Upper lobe of left lung (tissue), 6 donors: Measurements from ENCODE around the gene GCC2. TPM values are rescaled to one million over a fixed set of nuclear protein-coding genes. Genes with fewer than 3 reads are reported as not detected.
"Not testable (repeated sequence)": the region's sequence is repeated elsewhere in the genome, so short reads cannot be mapped to it uniquely, and the experiment has no call there.

ENCODE experiments used
- ATAC-seq, 2 donors: fragments of 200-7000 bp; cut with Tn5 transposase; one replicate each; pipeline ENCODE4 v1.9.1; 2022; ENCODE audit warnings: mild to moderate bottlenecking in 2 of 2, moderate library complexity in 2 of 2; ENCODE audit not compliant: low FRiP score in 2 of 2
- DNase-seq, 2 donors: peaks; one replicate each; pipeline ENCODE4 v3.0.0-alpha.2; 2019 to 2020
- H3K27ac ChIP-seq, 4 donors: fragments of 200-600 bp; sonication (generic); one replicate each; pipeline ENCODE4 v1.5.1; 2016 to 2019
- H3K27me3 ChIP-seq, 4 donors: fragments of 200-600 bp; sonication (generic); one replicate each; pipeline ENCODE4 v1.5.1; 2017 to 2019
- H3K36me3 ChIP-seq, 4 donors: fragments of 200-600 bp; sonication (generic); one replicate each; pipeline ENCODE4 v1.5.1; 2016 to 2019
- H3K4me1 ChIP-seq, 4 donors: fragments of 200-600 bp; sonication (generic); one replicate each; pipeline ENCODE4 v1.5.1; 2018 to 2019
- H3K4me3 ChIP-seq, 4 donors: fragments of 200-600 bp; sonication (generic); one replicate each; pipeline ENCODE4 v1.5.1; 2017 to 2019; ENCODE audit warnings: mild to moderate bottlenecking in 2 of 4, moderate library complexity in 1 of 4
- H3K9me3 ChIP-seq, 4 donors: fragments of 200-600 bp; sonication (generic); one replicate each; pipeline ENCODE4 v1.5.1; 2018 to 2019
- EP300 ChIP-seq, 4 donors: sonication (generic); formaldehyde crosslinking; IDR thresholded peaks; one replicate each; pipeline ENCODE4 v1.5.1; 2017; ENCODE audit warnings: antibody characterized with exemption in 4 of 4, control low read depth in 2 of 4
- POLR2A ChIP-seq, 4 donors: fragments of 450-650 bp; IDR thresholded peaks; one replicate each; pipeline ENCODE4 v1.5.1; 2016 to 2017; ENCODE audit warnings: antibody characterized with exemption in 4 of 4, mild to moderate bottlenecking in 2 of 4
- POLR2AphosphoS5 ChIP-seq, 2 donors: sonication (generic); formaldehyde crosslinking; IDR thresholded peaks; one replicate each; pipeline ENCODE4 v1.5.1; 2017; ENCODE audit warnings: antibody characterized with exemption in 2 of 2
- whole genome bisulfite sequencing, 2 donors: methylation state at CpG; one replicate each; pipeline ENCODE4 v1.1.5; 2017 to 2018; 5-methylcytosine and 5-hydroxymethylcytosine counted together
- total RNA-seq, 6 donors: library from RNA; depleted of rRNA in 4 of 6; stranded (reverse); fragments of >200 nt in 4 of 6; gene quantifications; one replicate each; pipeline versions ENCODE4 v1.1.0 to v1.2.1, GENCODE V29; 2016 to 2021
- TF ChIP-seq, protein P1 (sequence below), 6 experiments: fragments of 450-650 bp in 4 of 6; fragments of 200-600 bp in 2 of 6; sonication (generic) in 2 of 6; IDR thresholded peaks; one replicate each; pipeline ENCODE4 v1.5.1; 2016 to 2019; ENCODE audit warnings: antibody characterized with exemption in 6 of 6
- donor health status: DM: no; HTN: no; CAD: no; lungs with moderate emphysema.
- donor health status: DM: no; HTN: yes; CAD: no; lungs with severe emphysema.

The GCC2 gene
- total RNA-seq, 6 donors from 2014 or later: 30.7 to 96.4 (median 37.8) TPM

DNA sequence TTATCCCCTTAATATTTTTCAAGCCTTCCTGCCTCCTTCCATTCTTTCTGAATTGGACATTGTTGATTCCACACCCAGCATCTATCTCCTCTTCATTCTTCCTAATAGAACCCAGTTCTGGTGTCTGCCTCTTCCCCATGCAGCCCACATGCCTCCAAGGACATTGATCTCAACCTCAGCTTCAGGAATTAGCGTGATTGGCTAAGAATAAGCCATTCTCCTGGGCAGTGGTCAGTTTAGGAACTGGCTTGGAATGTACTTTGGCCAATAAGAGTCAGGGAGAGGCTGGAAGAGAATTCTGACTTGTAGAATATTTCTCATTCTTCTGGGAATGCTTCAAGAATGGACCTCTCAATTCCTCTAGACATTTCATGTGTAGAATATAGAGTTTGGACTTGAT lies 25.9 kb upstream of the GCC2 start:
- H3K4me1 ChIP-seq: no peaks in the 10 kb centered on the region
- 85 to 88% methylated on average over 1 of the region's 1 CpG for WGBS, 2 donors
- no peak overlapping the region for H3K27ac ChIP-seq
- H3K27me3 ChIP-seq: no peaks in the 10 kb centered on the region
- DNase-seq: no peak
- H3K36me3 ChIP-seq: no peaks in the 10 kb centered on the region
- H3K9me3 ChIP-seq: no peaks in the 10 kb centered on the region
- TF ChIP-seq POLR2AphosphoS5 (IDR thresholded peaks at IDR 0.05) (no peak), POLR2A (IDR thresholded peaks at IDR 0.05) (no peak), EP300 (IDR thresholded peaks at IDR 0.05) (no peak)
- TF ChIP-seq, protein P1, sequence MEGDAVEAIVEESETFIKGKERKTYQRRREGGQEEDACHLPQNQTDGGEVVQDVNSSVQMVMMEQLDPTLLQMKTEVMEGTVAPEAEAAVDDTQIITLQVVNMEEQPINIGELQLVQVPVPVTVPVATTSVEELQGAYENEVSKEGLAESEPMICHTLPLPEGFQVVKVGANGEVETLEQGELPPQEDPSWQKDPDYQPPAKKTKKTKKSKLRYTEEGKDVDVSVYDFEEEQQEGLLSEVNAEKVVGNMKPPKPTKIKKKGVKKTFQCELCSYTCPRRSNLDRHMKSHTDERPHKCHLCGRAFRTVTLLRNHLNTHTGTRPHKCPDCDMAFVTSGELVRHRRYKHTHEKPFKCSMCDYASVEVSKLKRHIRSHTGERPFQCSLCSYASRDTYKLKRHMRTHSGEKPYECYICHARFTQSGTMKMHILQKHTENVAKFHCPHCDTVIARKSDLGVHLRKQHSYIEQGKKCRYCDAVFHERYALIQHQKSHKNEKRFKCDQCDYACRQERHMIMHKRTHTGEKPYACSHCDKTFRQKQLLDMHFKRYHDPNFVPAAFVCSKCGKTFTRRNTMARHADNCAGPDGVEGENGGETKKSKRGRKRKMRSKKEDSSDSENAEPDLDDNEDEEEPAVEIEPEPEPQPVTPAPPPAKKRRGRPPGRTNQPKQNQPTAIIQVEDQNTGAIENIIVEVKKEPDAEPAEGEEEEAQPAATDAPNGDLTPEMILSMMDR (IDR thresholded peaks at IDR 0.05): no peak
- no peak for ATAC-seq
- no peak overlapping the region for H3K4me3 ChIP-seq

DNA sequence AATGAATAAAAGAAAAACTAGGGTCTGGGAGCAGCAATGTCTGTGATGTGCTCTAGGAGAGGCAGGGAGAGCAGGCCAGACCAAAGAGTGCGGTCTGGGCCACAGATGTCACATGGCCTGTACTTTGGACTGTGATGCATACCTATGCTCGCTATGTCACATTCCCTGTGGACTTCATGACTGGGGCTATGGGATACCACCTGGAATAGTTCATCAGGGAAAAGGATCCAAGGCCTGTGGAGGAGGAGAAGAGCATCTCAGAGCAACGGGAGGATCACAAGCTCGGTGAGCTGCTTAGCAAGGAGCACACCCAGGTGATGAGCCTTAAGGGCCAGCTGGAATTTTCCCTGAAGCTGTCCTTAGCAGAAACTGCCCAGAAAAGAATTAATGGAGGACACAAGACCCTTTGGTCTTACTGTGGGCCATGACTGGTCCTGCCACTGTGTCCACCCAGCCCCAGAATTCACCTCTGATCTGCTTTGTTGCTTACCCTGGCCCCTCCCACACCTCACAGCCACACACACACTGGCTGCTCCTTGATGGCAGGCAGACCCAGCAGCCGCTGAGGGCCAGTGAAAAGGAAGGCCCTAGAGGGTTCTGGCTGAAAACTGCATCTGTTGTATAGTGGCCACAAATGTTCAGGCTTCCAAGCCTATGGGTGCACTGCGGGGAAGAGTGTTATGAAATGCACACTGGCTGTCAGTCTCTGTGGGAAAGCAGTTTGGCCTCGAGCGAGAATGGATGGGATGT lies 25.3 kb upstream of the GCC2 start:
- H3K27ac ChIP-seq: no peak overlapping the region
- no peaks in the 10 kb centered on the region for H3K27me3 ChIP-seq
- H3K9me3 ChIP-seq: no peaks in the 10 kb centered on the region
- ATAC-seq: no peak
- H3K4me3 ChIP-seq: no peak overlapping the region
- WGBS, 2 donors: 91 to 93% methylated on average over 8 of the region's 8 CpGs
- TF ChIP-seq POLR2AphosphoS5 (IDR thresholded peaks at IDR 0.05) (no peak), POLR2A (IDR thresholded peaks at IDR 0.05) (no peak), EP300 (IDR thresholded peaks at IDR 0.05) (no peak)
- TF ChIP-seq, protein P1 (IDR thresholded peaks at IDR 0.05): no peak
- no peaks in the 10 kb centered on the region for H3K4me1 ChIP-seq
- peak in 1 of 2 donors; percentile 4 for DNase-seq
- no peaks in the 10 kb centered on the region for H3K36me3 ChIP-seq

DNA sequence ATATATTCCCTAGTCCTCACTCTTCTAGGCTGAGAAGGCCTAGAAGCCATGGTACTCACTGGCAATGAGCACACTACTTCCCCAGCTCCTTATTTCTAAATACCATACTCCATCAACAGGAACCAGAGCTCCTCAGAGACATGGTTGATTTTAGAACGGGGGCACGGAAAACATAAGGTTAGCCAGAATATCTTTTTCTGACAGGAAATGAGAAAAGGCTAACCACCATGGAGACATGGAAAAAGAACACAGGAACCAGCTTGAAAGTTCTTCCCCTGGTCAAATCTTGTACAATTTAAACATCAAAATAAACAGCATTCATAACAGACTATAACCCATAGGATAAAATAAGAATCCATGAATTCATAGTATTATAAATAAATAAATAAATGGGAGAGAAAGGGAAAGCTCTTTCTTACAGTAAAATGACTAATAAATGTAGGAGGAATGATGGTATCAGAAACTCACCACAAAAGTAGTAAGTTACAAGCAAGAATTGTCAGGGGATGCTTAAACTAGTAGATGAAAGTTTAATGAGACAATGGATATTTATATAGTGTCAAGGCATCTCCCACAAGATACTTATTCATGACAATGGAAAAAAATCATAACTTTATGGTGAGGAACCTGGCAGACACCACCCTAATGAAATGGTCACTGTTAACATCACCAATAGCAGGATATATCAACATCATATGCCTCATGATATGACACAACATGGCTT lies 20.6 kb upstream of the GCC2 start:
- WGBS, 2 donors: 69 to 83% methylated on average over 2 of the region's 2 CpGs
- Histone ChIP-seq H3K36me3 (no peaks in the 10 kb centered on the region), H3K4me1 (no peaks in the 10 kb centered on the region), H3K27me3 (no peaks in the 10 kb centered on the region), H3K9me3 (no peaks in the 10 kb centered on the region), H3K4me3 (no peak overlapping the region), H3K27ac (no peak overlapping the region)
- no peak for TF ChIP-seq POLR2A (IDR thresholded peaks at IDR 0.05)
- no peak for TF ChIP-seq EP300 (IDR thresholded peaks at IDR 0.05)
- TF ChIP-seq POLR2AphosphoS5 (IDR thresholded peaks at IDR 0.05): no peak
- TF ChIP-seq, protein P1 (IDR thresholded peaks at IDR 0.05): no peak
- DNase-seq (no peak), ATAC-seq (no peak)

DNA sequence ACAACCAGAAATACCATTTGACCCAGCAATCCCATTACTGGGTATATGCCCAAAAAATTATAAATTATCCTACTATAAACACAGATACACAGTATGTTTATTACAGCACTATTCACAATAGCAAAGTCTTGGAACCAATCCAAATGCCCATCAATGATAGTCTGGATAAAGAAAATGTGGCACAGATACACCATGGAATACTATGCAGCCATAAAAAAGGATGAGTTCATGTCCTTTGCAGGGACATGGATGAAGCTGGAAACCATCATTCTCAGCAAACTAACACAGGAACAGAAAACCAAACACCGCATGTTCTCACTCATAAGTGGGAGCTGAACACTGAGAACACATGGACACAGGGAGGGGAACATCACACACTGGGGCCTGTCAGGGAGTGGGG lies 13.4 kb upstream of the GCC2 start:
- not testable (repeated sequence) for H3K27ac ChIP-seq, DNase-seq, H3K4me1 ChIP-seq, H3K4me3 ChIP-seq, H3K9me3 ChIP-seq, H3K27me3 ChIP-seq, H3K36me3 ChIP-seq, ATAC-seq
- WGBS, 2 donors: 93 to 100% methylated on average over 1 of the region's 1 CpG

DNA sequence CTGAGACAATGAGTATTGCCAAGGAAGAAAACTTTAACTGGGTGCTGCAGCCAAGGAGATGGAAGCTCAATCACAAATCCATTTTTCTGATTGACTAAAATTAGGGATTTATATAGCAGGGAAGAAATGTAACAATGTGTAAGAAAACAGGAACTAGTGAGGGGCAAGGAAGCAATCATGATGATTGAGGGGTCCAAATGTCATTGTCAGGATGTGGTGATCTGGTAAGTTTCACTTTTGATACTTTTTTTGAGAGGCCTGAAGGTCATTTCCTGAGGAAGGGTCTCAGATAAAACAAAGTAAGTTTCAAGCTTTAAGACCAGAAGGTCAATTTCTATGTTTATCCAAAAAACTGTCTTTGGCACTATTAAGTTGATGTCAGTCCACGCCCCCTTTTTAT lies 12.0 kb upstream of the GCC2 start:
- Histone ChIP-seq H3K27me3 (no peaks in the 10 kb centered on the region), H3K9me3 (no peaks in the 10 kb centered on the region), H3K27ac (no peak overlapping the region), H3K4me1 (no peaks in the 10 kb centered on the region), H3K4me3 (no peak overlapping the region), H3K36me3 (no peaks in the 10 kb centered on the region)
- no peak for ATAC-seq
- TF ChIP-seq POLR2A (IDR thresholded peaks at IDR 0.05) (no peak), POLR2AphosphoS5 (IDR thresholded peaks at IDR 0.05) (no peak), EP300 (IDR thresholded peaks at IDR 0.05) (no peak)
- TF ChIP-seq, protein P1 (IDR thresholded peaks at IDR 0.05): no peak
- no peak for DNase-seq
- 80 to 85% methylated on average over 1 of the region's 1 CpG for WGBS, 2 donors
